Ovary (tissue), 9 donors: ENCODE data around the gene GPR183. TPM values are rescaled to one million over a fixed set of nuclear protein-coding genes. Genes with fewer than 3 reads are reported as not detected.

Source experiments
- DNase-seq, 5 donors: peaks; one replicate each; pipeline ENCODE4 v3.0.0-alpha.2; 2019 to 2020
- H3K27ac ChIP-seq, 2 donors: fragments of 200-600 bp; one replicate each; pipeline versions ENCODE4 v1.5.1 to v1.8.0; 2019 to 2022
- H3K27me3 ChIP-seq: fragments of 200-600 bp; one replicate; pipeline ENCODE4 v1.8.0; 2022
- H3K36me3 ChIP-seq: fragments of 200-600 bp; sonication (generic); one replicate; pipeline ENCODE4 v1.5.1; 2019
- H3K4me1 ChIP-seq: one replicate; pipeline ENCODE4 v1.8.1; 2013; ENCODE audit warnings: mild to moderate bottlenecking, moderate library complexity; ENCODE audit not compliant: insufficient read depth
- H3K4me3 ChIP-seq: fragments of 200-600 bp; sonication (generic); one replicate; pipeline ENCODE4 v1.5.1; 2017
- H3K9me3 ChIP-seq, 2 donors: fragments of 200-600 bp in 1 of 2; sonication (generic) in 1 of 2; one replicate each; pipeline versions ENCODE4 v1.5.1 to v1.8.1; 2013 to 2019; ENCODE audit warnings: mild to moderate bottlenecking in 1 of 2, moderate library complexity in 1 of 2
- EP300 ChIP-seq: sonication (generic); formaldehyde crosslinking; IDR thresholded peaks from one replicate; pipeline ENCODE4 v1.6.1; 2017; ENCODE audit warnings: antibody characterized with exemption
- POLR2A ChIP-seq: fragments of 450-650 bp; IDR thresholded peaks from one replicate; pipeline ENCODE4 v1.6.1; 2017; ENCODE audit warnings: antibody characterized with exemption, mild to moderate bottlenecking, moderate library complexity
- WGBS, 3 donors: extraction: QIAGEN DNeasy Blood & Tissue Kit in 1 of 3; methylation state at CpG; one replicate each; pipeline versions ENCODE4 v1.1.5 to v1.1.7; 2013 to 2017; 5-methylcytosine and 5-hydroxymethylcytosine counted together
- intact Hi-C, 4 donors: fragments of 100-400 bp; cut with DNase I; formaldehyde crosslinking; loops; one replicate each; pipeline versions ENCODE4 v1.11.0 to v1.15.1; 2022 to 2023
- polyA plus RNA-seq, 2 donors: library from polyadenylated mRNA; stranded (reverse); fragments of 200-250 nt in 1 of 2; fragments of 350-450 nt in 1 of 2; fragmentation: Illumina TruSeq in 1 of 2; extraction: RNeasy Lipid Tissue Mini Kit (QIAGEN cat#74804) in 1 of 2; gene quantifications; one replicate each; pipeline ENCODE4 v1.2.3, GENCODE V29; 2013 to 2014
- total RNA-seq, 7 donors: library from RNA; depleted of rRNA in 2 of 7; stranded (reverse); fragments of >200 nt in 2 of 7; fragmentation: NEBNext Ultra II Directional in 3 of 7; extraction: Animal tissue kit (Norgen Biotek cat#: 25700) in 3 of 7; gene quantifications; one replicate each; pipeline versions ENCODE4 v1.1.0 to v1.2.4, GENCODE V29; 2016 to 2023
- TF ChIP-seq, protein P1 (sequence below), 3 donors: fragments of 450-650 bp in 2 of 3; fragments of 200-600 bp in 1 of 3; IDR thresholded peaks; one replicate each; pipeline versions ENCODE4 v1.5.1 to v1.8.0; 2016 to 2022; ENCODE audit warnings: antibody characterized with exemption in 3 of 3, mild to moderate bottlenecking in 1 of 3
- donor health status: DM: no; HTN: no; CAD: no; lungs with moderate emphysema.
- donor health status: DM: no; HTN: no; CAD: no.
- donor health status: Bipolar disorder and iron deficiency.
- donor health status: DM: yes; HTN: yes; CAD: no.
- donor health status: DM: no; HTN: no; CAD: no.
- donor health status: DM: yes; HTN: yes; CAD: no.

GPR183 gene
- total and polyA plus RNA-seq, 9 donors, result 2.4 to 14.6 (median 5.5) TPM

DNA sequence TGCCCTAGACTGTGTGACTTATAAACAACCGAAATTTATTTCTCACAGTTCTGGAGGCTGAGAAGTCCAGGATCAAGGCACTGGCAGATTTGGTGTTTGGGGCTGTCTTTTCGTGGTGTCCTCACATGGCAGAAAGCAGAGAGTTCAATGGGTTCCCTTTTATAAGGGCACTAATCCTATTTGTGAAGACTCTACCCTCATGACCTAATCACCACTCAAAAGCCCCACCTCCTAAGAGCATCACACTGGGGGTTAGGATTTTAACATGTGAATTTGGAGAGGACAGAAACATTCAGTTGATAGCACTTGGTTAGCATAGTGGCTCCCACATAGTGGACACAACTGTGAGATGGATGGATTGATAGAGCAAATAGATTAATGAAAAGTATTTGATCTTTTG is 27.6 kb downstream of the GPR183 start:
- Histone ChIP-seq H3K36me3 (no peaks in the 10 kb centered on the region), H3K27me3 (no peaks in the 10 kb centered on the region), H3K9me3 (no peaks in the 10 kb centered on the region), H3K4me1 (peaks cover 3% of the 10 kb centered on the region), H3K4me3 (no peak overlapping the region), H3K27ac (no peak overlapping the region)
- DNase-seq, result no peak
- intact Hi-C loops, result no loop called here
- WGBS, 3 donors, result 94 to 98% (median 94%) methylated on average over 2 of the region's 2 CpGs
- no peak for TF ChIP-seq EP300
- no peak for TF ChIP-seq POLR2A
- TF ChIP-seq, protein P1, sequence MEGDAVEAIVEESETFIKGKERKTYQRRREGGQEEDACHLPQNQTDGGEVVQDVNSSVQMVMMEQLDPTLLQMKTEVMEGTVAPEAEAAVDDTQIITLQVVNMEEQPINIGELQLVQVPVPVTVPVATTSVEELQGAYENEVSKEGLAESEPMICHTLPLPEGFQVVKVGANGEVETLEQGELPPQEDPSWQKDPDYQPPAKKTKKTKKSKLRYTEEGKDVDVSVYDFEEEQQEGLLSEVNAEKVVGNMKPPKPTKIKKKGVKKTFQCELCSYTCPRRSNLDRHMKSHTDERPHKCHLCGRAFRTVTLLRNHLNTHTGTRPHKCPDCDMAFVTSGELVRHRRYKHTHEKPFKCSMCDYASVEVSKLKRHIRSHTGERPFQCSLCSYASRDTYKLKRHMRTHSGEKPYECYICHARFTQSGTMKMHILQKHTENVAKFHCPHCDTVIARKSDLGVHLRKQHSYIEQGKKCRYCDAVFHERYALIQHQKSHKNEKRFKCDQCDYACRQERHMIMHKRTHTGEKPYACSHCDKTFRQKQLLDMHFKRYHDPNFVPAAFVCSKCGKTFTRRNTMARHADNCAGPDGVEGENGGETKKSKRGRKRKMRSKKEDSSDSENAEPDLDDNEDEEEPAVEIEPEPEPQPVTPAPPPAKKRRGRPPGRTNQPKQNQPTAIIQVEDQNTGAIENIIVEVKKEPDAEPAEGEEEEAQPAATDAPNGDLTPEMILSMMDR (IDR thresholded peaks at IDR 0.05), result no peak

DNA sequence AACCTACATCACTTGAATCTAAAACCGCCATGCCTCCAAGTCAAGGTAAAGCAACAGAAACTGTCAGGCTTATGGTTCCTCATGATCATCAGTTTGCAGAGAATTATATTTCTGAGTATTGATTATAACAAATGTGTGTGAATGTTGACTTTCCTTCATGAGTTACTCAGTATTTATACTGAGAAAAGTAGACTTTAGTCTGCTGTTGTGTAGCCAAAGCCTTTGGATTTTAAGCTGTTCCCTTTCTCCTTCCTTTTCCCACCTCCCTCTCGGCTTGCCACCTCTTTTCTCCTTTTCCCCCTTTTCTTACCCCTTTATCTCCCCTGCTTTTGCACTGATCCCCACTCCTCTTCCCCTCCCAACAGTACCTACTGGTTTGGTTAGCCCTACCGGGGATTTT is 28.4 kb downstream of the GPR183 start:
- Histone ChIP-seq H3K4me1 (peaks cover 3% of the 10 kb centered on the region), H3K4me3 (no peak overlapping the region), H3K36me3 (no peaks in the 10 kb centered on the region), H3K9me3 (no peaks in the 10 kb centered on the region), H3K27me3 (no peaks in the 10 kb centered on the region), H3K27ac (no peak overlapping the region)
- WGBS, 3 donors, result 95 to 98% (median 96%) methylated on average over 3 of the region's 3 CpGs
- TF ChIP-seq, protein P1 (IDR thresholded peaks at IDR 0.05), result no peak
- TF ChIP-seq EP300, result no peak
- TF ChIP-seq POLR2A, result no peak
- intact Hi-C loops, result no loop called here
- no peak for DNase-seq

DNA sequence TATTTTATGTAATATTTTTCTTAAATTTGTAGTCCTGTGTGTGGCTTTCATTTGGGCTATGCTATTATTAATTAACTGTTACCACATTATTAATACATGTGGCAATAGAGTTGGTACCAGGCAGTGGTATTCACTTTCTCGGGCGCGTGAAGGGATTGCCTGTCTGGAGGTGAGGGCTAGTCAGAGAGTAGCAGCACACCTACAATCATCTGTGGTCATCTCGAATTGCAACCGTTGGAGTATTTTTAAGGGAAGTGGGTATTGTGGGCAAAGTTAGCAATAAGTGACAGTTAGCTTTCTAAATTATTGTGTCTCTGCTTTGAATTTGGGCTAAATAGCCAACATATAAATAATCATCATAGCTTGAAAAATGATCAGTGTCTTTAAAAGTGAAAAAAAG is 29.0 kb downstream of the GPR183 start:
- 90 to 95% (median 94%) methylated on average over 5 of the region's 5 CpGs for WGBS, 3 donors
- DNase-seq, result no peak
- intact Hi-C loops, result no loop called here
- no peaks in the 10 kb centered on the region for H3K36me3 ChIP-seq
- peaks cover 3% of the 10 kb centered on the region for H3K4me1 ChIP-seq
- H3K27ac ChIP-seq, result no peak overlapping the region
- TF ChIP-seq EP300 (no peak), POLR2A (no peak)
- TF ChIP-seq, protein P1 (IDR thresholded peaks at IDR 0.05), result no peak
- H3K27me3 ChIP-seq, result no peaks in the 10 kb centered on the region
- no peak overlapping the region for H3K4me3 ChIP-seq
- no peaks in the 10 kb centered on the region for H3K9me3 ChIP-seq

DNA sequence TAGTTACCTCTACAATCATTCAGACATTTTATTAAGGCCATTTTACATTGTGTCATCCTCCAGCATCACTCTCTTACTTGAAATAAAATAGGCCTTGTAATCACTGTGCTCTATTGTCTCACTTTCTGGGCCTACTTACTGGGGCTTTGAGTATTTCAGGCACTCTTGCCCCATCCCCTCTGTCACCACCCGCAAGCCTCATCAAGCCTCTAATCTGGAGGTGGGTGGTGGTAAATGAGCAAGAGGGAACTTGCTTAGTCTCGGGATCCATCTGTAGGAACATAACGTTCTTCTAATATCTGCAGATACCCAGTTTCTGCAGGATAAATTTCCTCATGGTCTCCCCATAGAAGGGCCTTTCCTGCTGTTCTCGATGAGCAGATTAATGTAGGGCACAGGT is 29.6 kb downstream of the GPR183 start:
- no peak for TF ChIP-seq EP300
- TF ChIP-seq, protein P1 (IDR thresholded peaks at IDR 0.05), result no peak
- no peak for TF ChIP-seq POLR2A
- no peak for DNase-seq
- Histone ChIP-seq H3K27me3 (no peaks in the 10 kb centered on the region), H3K9me3 (no peaks in the 10 kb centered on the region), H3K4me3 (no peak overlapping the region), H3K27ac (no peak overlapping the region), H3K36me3 (no peaks in the 10 kb centered on the region), H3K4me1 (peaks cover 3% of the 10 kb centered on the region)
- intact Hi-C loops, result no loop called here
- WGBS, 3 donors, result 93 to 98% (median 94%) methylated on average over 4 of the region's 4 CpGs

DNA sequence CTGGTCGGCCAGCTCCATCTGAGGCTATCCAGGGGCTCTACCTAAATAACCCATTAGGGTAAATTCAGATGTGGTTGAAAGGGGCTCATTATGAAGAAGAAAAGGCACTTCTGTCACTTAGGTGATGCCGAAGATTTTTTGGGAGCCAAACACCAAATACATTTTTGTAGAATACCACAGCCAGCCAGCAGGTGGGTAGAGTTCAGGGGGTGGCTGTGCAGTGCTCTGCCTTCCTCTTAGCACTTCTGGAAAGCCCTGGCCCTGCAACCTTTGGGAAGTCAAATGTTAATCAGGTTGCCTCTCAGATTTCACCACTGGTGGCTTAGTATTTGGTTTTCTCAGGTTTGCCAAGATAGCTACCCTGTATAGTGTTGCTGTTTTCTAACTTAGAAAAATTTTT is 30.5 kb downstream of the GPR183 start:
- 94 to 95% (median 95%) methylated on average over 2 of the region's 2 CpGs for WGBS, 3 donors

More for the DNA sequence above, 30.5 kb downstream of the GPR183 start:
- no peak for DNase-seq
- H3K27ac ChIP-seq, result no peak overlapping the region
- H3K36me3 ChIP-seq, result no peaks in the 10 kb centered on the region
- TF ChIP-seq POLR2A, result no peak
- TF ChIP-seq EP300, result no peak
- TF ChIP-seq, protein P1 (IDR thresholded peaks at IDR 0.05), result no peak
- H3K9me3 ChIP-seq, result no peaks in the 10 kb centered on the region
- no peaks in the 10 kb centered on the region for H3K27me3 ChIP-seq
- no peaks in the 10 kb centered on the region for H3K4me1 ChIP-seq
- intact Hi-C loops, result no loop called here
- H3K4me3 ChIP-seq, result no peak overlapping the region
